ENCODE results near the gene GNB1. TPM values are rescaled to one million over a fixed set of nuclear protein-coding genes. Genes with fewer than 3 reads are reported as not detected.

Gene GNB1
- total RNA-seq, 1 donor from 2014 or later, result 257 TPM

GRCh38 chr1:1874901-1875300, 16.0 kb downstream of the GNB1 start:
- no peak for TF ChIP-seq CTCF (IDR thresholded peaks at IDR 0.05; ENCODE audit: insufficient read depth, low read length, poor library complexity, severe bottlenecking)
- Histone ChIP-seq H3K4me3 (ENCODE audit: low read depth, low read length) (no peak overlapping the region), H3K36me3 (ENCODE audit: control insufficient read depth, insufficient read depth, low read length) (peaks cover 4% of the 10 kb centered on the region), H3K27me3 (ENCODE audit: control insufficient read depth, insufficient read depth, low read length) (no peaks in the 10 kb centered on the region)
- no peak for DNase-seq (ENCODE audit: low read depth)

- Histone ChIP-seq H3K27me3 (ENCODE audit: control insufficient read depth, insufficient read depth, low read length) (no peaks in the 10 kb centered on the region), H3K4me3 (ENCODE audit: low read depth, low read length) (no peak overlapping the region), H3K36me3 (ENCODE audit: control insufficient read depth, insufficient read depth, low read length) (peaks cover 4% of the 10 kb centered on the region)
- no peak for TF ChIP-seq CTCF (IDR thresholded peaks at IDR 0.05; ENCODE audit: insufficient read depth, low read length, poor library complexity, severe bottlenecking)
- no peak for DNase-seq (ENCODE audit: low read depth)
These were observed 17.7 kb downstream of the GNB1 start for GRCh38 chr1:1873186-1873585.

GRCh38 chr1:1872329-1872994, 18.4 kb downstream of the GNB1 start:
- no peak for DNase-seq (ENCODE audit: low read depth)
- no peaks in the 10 kb centered on the region for H3K27me3 ChIP-seq (ENCODE audit: control insufficient read depth, insufficient read depth, low read length)
- H3K4me3 ChIP-seq (ENCODE audit: low read depth, low read length), result no peak overlapping the region
- TF ChIP-seq CTCF (IDR thresholded peaks at IDR 0.05; ENCODE audit: insufficient read depth, low read length, poor library complexity, severe bottlenecking), result no peak
- H3K36me3 ChIP-seq (ENCODE audit: control insufficient read depth, insufficient read depth, low read length), result peaks cover 4% of the 10 kb centered on the region

GRCh38 chr1:1869469-1869868, 21.4 kb downstream of the GNB1 start:
- no peak for TF ChIP-seq CTCF (IDR thresholded peaks at IDR 0.05; ENCODE audit: insufficient read depth, low read length, poor library complexity, severe bottlenecking)
- H3K4me3 ChIP-seq (ENCODE audit: low read depth, low read length), result no peak overlapping the region
- H3K36me3 ChIP-seq (ENCODE audit: control insufficient read depth, insufficient read depth, low read length), result peaks cover 1% of the 10 kb centered on the region
- no peak for DNase-seq (ENCODE audit: low read depth)
- no peaks in the 10 kb centered on the region for H3K27me3 ChIP-seq (ENCODE audit: control insufficient read depth, insufficient read depth, low read length)

- Histone ChIP-seq H3K4me3 (ENCODE audit: low read depth, low read length) (no peak overlapping the region), H3K36me3 (ENCODE audit: control insufficient read depth, insufficient read depth, low read length) (no peaks in the 10 kb centered on the region), H3K27me3 (ENCODE audit: control insufficient read depth, insufficient read depth, low read length) (no peaks in the 10 kb centered on the region)
- DNase-seq (ENCODE audit: low read depth), result no peak
- TF ChIP-seq CTCF (IDR thresholded peaks at IDR 0.05; ENCODE audit: insufficient read depth, low read length, poor library complexity, severe bottlenecking), result no peak
These were observed 23.7 kb downstream of the GNB1 start for GRCh38 chr1:1867164-1867563.

Measured in kidney epithelial cell (primary cell).